Stimulated activated CD8-positive, alpha-beta memory T cell treated with anti-CD3 and anti-CD28 coated beads, Interleukin-15, amount 100 ng/mL, for 1 hour (primary cell): ENCODE data around the gene TMF1.

Experiments used
- DNase-seq: peaks from one replicate; pipeline ENCODE4 v3.0.0-alpha.2; 2020; ENCODE audit warnings: low read depth

The TMF1 gene

DNA sequence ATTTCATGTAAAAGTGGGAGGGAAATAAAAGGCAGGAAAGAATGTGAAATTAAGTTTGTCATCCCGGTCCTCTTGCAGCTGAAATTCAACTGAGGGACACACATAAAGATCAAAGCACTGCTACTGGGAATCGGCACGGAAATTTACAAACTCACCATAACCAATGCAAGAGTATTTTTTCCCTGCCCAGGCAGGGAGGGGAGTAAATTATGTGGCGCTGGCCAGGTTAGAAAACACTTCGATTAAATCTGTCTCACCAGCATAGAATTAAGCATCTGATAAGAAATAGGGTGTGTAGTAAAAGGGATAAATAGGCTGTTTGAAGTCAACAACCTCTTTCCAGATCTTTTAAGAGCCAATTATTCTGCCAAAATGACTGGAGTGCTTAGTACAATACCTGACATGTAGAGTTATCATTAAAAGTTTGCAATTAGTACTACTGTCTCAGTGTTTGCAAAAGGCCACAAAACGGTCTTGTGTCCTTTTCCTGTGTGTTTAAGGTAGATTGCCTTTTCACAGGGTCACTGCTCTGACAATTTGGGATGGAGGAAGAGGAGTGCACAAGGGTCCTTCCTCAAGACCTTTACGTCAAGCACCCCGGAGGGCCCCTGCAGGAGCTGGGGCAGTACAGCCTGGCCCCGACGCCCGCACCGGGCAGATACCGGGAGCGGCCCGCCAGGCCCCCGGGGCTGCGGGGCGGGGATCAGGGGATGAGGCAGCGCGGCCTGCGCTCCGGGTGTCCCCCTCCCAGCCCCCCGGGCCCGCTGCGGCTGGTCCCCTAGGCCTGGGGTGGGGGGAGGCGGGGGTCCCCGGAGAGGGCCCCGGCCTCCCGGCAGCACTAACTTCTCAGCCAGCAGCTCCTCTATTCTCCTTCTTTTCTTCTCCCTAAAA, 27.4 kb upstream of the TMF1 start:
- no peak for DNase-seq

DNA sequence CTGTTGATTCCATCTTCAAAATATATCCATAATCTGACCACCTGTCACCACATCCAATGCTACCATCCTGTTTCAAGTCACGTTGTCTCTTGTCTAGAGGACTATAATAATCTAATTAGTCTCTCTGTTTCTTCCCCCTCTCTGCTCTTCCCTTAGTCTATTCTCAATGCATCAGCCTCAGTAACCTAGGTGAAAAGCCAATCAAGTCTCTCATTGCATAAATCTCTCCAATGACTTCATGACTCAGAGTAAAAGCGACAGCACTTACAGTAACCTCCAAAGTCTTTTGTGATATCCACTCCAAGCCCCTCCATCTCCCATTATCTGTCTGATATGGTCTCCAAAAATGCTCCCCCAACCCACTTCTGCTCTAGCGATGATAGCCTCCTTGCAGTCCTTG, 20.8 kb upstream of the TMF1 start:
- DNase-seq = no peak

DNA sequence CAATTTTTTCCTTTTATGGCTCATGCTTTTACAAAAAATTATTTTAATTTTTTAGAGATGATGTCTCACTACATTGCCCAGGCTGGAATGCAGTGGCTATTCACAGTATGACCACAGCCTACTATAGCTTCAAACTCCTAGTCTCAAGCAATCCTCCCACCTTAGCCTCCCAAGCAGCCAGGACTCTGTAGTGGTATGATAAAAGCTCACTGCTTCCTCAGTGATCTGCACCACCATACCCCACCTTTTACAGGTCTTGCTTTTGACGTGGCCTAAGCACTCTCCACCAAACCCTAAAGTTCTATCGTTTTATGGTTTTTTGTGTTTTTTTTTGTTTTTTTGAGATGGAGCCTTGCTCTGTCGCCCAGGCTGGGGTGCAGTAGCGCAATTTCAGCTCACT, 14.0 kb upstream of the TMF1 start:
- no peak for DNase-seq

DNA sequence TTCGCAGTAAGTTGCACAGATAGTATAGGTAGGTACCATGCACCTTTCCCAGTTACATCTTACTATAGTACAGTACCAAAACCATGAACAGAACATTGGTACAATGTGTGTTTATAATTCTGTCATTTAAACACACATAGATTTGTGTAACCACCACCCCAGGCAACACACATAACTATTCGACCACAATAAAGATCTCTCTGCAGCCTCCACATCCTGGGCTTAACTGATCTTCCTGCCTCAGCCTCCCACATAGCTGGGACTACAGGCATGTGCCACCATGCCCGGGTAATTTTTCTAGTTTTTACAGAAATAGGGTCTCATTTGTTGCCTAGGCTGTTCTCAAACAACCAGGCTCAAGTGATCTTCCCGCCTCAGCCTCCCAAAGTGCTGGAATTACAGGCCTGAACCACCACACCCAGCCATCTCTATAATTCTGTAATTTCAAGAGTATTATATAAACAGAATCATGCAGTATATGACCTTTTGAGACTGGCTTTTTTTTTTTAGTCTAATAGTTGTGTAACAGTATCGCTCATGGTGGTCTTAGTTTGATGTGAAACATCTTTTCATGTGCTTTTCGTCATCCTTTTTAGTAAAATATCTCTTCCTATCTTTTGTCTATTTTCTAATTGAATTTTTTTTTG, 13.3 kb upstream of the TMF1 start:
- no peak for DNase-seq

DNA sequence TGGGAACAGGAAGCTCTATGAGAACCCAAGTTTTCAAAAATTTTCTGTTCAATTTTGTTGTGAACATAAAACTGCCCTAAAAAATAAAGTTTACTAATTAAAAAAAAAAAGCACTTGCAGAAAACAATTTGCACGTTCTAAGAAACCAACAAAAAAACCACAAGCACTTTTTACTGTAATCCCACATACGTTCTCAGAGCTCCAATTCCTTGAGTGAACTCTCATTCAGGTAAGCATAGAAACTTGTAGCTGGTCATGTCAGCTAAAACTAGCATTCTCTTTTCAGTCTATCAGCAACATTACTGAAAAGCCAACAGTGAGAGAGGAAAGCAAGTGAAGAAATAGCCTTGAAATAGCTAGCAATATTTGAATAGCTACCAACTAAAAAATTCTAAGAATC, 11.5 kb upstream of the TMF1 start:
- no peak for DNase-seq

DNA sequence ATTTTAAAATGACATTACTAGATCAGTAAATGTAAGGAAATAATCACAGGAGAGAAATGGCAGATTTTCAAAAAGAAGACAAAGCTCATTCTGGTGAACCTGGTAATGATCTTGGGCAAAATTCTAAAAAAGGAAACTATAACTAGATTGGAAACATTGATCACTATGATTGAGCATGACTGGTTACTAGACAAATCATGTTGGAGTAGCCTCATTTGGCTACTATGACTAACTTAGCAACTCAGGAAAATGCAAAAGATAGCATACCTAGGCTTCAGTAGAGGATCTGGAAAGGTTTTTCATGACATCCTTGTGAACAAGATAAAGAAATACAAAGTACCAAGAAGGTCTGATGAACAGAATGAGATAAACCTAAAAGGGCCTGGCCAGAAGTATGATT, 7.6 kb upstream of the TMF1 start:
- DNase-seq = no peak

DNA sequence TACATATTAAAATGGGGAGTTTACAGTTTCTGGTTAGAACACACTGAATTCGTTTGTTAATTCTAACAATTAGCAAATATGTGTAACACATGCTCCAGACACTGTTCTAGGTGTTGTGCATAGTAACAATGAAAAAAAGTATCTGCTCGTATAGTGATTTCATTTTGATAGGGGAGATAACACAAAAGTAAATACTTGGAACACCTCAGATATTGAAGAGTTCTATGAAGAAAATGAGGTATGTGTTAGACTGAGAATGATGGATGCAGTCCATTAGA, 6.8 kb upstream of the TMF1 start:
- DNase-seq = no peak

DNA sequence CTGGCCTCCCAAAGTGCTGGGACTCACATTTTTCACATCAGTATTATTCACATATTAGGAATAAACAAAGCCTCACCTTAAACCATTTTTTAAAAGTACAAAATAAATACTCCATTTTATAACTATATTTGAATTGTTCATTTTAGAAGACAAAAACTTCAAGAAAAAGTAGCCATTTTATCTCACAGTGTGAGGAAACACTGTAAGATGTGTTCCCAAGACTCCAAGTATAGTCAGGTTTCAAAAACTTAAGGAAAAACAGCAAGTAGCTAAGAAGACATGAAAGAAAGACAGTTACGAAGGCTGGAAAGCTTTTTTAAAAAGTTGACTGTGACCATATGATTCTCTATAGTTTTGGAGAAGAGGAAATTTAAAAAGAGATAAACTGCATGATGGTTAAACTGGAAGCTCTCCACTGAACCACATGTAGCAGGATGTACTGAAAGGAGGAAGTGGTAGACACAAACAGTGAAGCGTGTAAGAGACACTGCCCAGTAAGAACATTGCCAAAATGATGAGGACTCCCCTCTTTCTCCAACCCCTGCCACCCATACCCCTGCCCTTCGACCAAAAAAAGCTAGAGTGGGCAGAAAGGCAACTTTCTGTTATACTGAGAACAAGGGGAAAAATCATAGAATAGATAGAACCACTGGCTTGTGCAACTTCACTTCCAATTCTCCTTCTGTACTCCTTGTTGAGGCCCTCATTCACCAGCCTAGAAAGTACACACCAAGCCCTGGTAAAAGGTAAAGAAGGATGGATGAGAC, 6.2 kb upstream of the TMF1 start:
- DNase-seq = no peak

DNA sequence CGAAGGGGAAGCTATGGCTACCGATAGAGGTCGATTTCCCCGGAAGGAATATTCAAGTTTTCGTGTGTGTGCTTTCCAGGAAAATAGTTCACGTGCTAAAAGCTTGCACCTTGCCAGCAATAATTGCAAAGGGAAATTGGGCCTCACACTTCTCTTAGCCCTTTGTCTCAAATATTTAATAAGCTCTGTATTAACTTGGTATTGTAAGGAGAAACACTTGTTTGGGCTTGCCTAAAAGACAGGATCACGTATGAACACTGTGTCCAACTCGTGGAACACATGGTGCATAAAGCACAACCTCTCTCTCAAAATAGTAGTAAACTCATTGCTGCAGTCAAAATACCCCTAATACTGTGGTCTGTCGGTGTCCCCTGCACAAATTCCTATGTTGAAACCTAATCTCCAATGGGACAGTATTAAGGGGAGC, 352 bp upstream of the TMF1 start:
- DNase-seq = no peak

DNA sequence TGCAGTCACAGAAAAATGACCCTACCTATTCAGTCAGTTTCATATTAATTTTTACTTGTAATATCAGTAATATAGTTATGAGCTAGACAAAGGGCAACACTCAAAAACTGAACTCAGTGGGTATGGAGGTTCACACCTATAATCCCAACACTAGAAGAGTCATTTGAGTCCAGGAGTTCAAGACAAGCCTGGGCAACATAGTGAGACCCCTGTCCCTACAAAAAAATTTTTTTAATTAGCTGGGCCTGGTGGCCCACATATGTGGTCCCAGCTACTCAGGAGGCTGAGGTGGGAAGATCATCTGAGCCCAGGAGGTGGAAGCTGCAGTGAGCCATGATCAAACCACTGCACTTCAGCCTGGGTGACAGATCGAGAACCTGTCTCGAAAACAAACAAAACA, 3.1 kb downstream of the TMF1 start:
- no peak for DNase-seq

DNA sequence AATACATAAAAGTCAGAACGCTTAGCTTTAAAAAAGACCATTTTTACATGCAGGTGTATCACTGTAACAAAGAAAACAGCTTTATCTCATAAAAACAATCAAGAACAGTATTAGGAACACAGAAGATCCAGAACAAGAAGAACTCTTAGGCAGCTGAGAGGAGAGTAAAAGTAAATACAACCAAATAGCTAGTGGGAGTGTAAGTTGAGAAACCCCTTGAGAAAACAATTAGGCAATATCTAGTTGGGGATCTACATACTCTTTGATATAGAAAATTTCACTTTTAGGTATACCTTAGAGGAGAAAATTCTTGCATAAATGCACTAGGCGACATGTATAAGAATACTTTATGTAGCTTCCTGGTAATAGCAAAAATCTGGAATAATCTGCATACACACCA, 7.5 kb downstream of the TMF1 start:
- no peak for DNase-seq

DNA sequence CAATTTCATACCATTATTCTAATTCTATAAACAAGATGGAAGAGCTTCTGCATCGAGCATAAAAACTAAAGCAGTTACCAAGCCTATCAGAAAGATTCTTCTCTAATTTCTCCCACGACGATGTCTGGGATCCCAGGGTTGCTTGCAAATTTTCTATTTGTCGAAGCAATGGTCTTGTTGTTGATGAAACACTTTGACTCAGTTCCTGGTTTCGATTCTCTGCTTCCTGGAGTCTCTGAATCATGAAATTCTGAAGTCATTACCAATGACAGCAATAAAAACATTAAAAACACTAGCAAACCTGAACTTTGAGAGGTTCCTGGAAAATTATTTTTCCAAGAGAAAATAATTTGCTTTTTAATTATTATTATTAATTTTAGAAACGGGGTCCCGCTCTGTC, 18.7 kb downstream of the TMF1 start:
- DNase-seq = no peak

DNA sequence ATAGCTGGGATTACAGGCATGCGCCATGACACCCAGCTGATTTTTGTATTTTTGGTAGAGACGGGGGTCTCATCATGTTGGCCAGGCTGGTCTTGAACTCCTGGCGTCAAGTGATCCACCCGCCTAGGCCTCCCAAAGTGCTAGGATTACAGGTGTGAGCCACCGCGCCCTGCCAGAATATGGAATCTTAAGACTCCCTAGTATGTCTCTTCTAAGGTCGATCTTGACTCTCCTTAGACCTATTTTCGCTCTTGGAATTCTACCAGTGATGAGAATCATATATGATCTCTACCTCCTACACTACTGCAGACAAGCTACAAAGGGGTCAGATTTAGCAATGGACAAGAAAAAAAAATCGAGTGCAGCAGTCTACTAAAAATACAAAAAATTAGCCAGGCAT, 19.4 kb downstream of the TMF1 start:
- DNase-seq = no peak

DNA sequence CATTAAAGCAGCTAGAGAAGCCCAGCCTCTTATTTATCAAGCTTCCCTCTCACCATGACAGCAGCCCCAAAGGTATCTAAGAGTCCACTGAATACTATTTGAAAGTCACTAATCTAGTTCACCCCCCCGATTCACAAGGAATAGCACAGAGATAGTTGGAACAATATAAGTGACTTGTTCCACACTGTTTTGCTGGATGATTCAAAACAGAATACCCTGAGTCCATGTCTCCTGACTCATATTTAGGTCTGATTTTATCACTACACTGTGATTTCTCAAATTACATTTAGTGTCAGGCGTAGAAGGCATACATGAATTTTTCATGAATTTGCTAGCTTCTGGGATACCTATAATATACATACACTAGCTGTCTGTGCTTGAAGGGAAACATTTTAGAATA, 20.0 kb downstream of the TMF1 start:
- DNase-seq = no peak

DNA sequence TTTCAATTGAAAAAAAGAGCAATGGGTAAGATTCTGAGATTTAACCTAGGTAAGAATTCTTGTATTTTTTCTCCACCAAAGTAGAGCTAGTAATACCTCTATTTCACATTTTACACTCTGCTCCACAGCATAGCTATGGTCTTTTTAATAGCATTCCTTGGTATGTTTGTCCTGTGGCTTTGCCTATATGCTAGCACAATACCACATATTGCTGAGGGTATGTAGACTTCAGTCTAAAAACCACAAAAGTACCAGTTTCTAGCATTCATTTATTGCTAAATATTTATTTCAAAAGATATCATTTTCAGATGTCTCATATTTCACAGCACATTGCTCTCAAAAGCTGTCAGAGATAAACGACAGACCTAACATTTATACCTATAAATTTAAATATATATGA, 20.5 kb downstream of the TMF1 start:
- no peak for DNase-seq

DNA sequence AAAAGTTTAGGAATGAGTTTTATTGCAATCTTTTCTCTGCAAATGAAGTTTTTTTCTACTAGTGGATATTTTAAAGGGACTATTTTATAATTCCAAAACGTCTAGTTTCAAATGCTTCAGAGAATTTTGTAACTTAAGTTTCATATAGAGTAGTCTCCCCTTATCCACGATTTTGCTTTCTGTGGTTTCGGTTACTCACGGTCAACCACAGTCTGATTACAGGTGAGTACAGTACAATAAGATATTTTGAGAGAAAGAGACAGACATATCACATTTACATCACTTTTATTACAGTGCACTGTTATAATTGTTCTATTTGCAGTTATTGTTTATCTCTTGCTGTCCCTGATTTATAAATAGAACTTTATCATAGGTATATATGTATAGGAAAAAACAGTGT, 31.3 kb downstream of the TMF1 start:
- DNase-seq = no peak

DNA sequence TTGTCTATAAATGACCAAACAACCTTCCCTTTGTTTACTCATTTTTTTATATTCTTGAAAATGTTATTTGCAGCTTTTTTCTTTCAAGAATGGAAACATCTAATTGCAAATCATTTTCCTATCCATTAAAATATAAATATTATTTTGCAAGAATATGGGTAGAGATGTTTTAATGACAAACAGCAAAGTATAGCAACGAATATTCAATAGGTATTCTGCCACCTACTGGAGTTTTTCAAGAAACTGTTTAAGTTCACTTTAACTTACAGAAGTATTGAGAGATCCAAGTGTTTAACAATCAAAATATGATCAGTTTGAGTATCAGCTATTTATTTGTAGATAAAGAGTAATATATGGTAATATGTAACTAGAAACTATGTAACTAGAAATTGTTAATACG, 31.7 kb downstream of the TMF1 start:
- DNase-seq = no peak

DNA sequence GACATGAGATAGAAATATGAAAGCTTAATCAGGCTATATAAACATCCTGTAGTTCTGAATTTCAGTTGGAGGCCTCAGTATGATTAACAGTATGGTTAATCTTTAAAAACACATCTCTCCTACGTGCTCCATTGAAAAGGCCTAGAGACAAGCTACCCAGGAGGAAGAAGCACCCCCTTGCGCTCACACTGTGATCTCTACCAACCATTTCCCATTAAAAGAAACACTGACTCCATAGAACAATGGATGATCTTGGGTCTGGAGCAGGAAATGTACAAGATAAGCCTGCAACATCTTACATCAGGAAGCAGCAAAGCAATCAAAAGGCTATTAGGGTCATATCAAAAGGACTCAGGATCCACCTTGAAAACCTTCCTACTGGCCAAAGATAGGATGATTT, 35.2 kb downstream of the TMF1 start:
- no peak for DNase-seq

DNA sequence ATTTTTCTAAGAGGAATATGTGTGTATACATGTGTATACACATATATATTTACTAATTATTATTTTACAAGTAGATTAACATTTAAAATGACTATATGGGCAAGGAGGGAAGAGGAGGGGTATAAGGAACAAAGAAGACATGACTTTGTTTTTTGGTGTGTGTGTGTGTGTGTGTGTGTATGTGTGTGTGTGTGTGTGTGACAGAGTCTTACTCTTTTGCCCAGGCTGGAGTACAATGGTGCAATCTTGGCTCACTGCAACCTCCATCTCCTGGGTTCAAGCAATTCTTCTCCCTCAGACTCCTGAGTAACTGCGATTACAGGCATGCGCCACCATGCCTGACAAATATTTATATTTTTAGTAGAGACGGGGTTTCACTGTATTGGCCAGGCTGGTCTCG, 36.0 kb downstream of the TMF1 start:
- DNase-seq = no peak

DNA sequence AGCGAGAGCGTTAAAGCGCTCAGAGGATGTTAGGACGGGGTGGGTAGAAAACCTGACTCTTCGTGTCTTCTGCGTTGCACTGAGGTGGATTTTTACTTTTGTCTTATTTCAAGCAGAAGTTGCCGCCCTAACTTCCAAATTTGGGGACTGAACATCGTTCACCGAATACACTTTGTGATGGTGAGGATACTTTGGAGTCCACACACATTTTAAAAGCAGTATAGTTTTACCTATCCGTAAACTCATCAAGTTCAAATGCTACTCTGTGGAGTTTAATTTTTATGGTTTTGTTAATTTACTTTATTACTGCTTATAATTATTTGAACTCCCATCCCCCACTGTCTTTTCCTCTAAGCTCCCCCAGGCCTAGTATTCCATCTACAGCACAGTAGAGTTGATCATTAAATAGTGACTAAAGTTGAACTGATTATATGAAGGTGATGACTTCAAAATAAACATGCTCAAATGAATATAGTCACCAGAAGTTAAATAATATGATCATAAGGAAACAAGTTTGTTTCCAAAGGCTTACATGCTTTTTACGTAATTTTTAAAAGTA, 38.0 kb downstream of the TMF1 start:
- no peak for DNase-seq

DNA sequence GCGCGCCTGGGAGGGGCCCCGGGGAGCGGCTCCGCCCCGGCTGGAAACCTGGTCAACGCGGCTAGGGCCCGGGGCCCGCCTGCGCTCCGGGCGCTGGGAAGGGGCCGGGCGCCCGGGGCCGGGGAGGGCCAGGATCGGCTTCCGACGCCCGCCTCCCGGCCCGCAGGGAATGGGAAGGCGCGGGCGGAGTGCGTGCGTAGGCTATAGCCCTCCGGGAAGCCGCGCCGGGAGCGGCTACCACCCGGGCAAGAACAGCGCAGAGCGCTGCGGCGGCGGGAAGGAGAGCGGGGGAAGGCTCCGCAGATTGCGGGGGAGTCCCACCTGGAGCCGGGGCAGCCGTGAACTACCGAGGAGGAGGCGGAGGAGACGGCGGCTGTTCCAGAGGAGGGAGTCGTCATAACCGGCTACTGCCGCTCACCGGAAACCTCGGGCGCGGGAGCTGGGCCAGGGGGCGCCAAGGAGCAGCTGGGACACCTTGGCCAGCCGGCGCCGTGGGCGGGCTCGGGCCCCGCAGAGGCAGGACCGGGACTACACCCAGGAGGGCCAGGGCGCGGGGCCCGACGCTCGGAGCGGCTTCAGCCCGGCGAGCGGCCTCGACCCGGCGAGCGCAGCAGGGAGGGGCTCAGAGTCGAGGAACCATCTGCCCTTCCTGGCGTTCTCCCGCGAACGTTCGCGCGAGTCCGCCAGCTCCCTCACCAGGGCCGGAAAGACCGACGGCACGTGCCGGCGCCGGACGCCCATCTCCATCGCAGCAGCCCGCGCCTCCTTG, 38.7 kb downstream of the TMF1 start, which contains the start of gene EOGT:
TSS of gene EOGT (minus strand) at position 432 of the 769 bp plus-strand sequence. CDS start 3,838 bp downstream, outside the sequence.
- peak; percentile 60 for DNase-seq

DNA sequence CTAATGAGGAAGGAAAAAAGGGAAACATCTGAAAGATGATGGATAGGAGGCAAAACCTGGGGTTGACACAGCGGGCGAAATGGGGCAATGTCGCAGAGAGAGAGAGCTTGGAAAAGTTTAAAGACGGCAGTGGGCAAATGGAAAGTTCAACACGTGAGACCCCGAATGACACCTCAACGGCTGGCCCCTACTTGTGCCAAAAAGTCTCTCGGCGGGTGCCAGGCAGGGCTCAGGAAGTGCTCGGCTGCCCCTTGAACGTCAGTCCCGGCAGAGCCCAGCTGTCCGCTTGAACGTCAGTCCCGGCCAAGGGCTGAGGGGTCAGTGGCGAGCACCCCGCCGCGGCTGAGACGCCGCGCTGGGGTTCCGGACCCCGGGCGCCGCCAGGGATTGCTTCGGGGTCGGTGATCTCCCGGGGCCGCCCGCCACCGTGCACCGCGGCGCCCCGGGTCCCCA, 39.3 kb downstream of the TMF1 start:
- no peak for DNase-seq
